ENCODE results near the gene LRRC8E.
A peak's percentile ranks its signal among the peaks of the same experiment; 100 is the strongest.

GRCh38 chr19:7943444-7944176 is 55.3 kb downstream of the LRRC8E start, which contains the start of gene TIMM44:
- peak; percentile 91 for TF ChIP-seq POLR2A (IDR thresholded peaks at IDR 0.05; ENCODE audit: low read depth, low read length)
- peak; percentile 91 for TF ChIP-seq POLR2AphosphoS5 (IDR thresholded peaks at IDR 0.05; ENCODE audit: low read depth, low read length)
